MM.1S (cell line): ENCODE measurements around the gene SNRNP70.
"Not testable (repeated sequence)": the region's sequence is repeated elsewhere in the genome, so short reads cannot be mapped to it uniquely, and the experiment has no call there.

Experiments used
- DNase-seq: peaks from one replicate; pipeline ENCODE4 v3.0.0-alpha.2; 2015
- H2AFZ ChIP-seq: fragments of 300-600 bp; sonication (generic); 2 replicates; pipeline ENCODE4 v1.6.0; 2016; ENCODE audit warnings: antibody characterized with exemption, low read length
- H3F3A ChIP-seq: fragments of 300-600 bp; sonication (generic); 2 replicates; pipeline ENCODE4 v1.6.1; 2016; ENCODE audit warnings: mild to moderate bottlenecking, antibody characterized with exemption, low read length, moderate library complexity, mixed read lengths; ENCODE audit not compliant: insufficient read depth
- H3K27ac ChIP-seq: fragments of 300-600 bp; sonication (generic); 2 replicates; pipeline ENCODE4 v1.5.1; 2016; ENCODE audit warnings: mild to moderate bottlenecking, low read length
- H3K27me3 ChIP-seq: fragments of 300-600 bp; sonication (generic); replicated peaks from 2 replicates; pipeline ENCODE4 v1.6.0; 2016; ENCODE audit warnings: low read length; ENCODE audit not compliant: insufficient read depth
- H3K36me3 ChIP-seq: fragments of 300-600 bp; sonication (generic); replicated peaks from 2 replicates; pipeline ENCODE4 v1.6.1; 2016; ENCODE audit warnings: mild to moderate bottlenecking, low read length, mixed read lengths; ENCODE audit not compliant: insufficient read depth
- H3K4me1 ChIP-seq: fragments of 300-600 bp; sonication (generic); 2 replicates; pipeline ENCODE4 v1.6.1; 2016; ENCODE audit warnings: low read length, mixed read lengths
- H3K4me2 ChIP-seq: fragments of 300-600 bp; sonication (generic); 2 replicates; pipeline ENCODE4 v1.6.0; 2016; ENCODE audit warnings: low read depth, low read length
- H3K4me3 ChIP-seq: fragments of 300-600 bp; sonication (generic); 2 replicates; pipeline ENCODE4 v1.5.1; 2016; ENCODE audit warnings: low read length, mixed read lengths
- H3K79me2 ChIP-seq: fragments of 300-600 bp; sonication (generic); 2 replicates; pipeline ENCODE4 v1.6.1; 2016; ENCODE audit warnings: mixed run types, low read length, mixed read lengths
- H3K9ac ChIP-seq: fragments of 300-600 bp; sonication (generic); 2 replicates; pipeline ENCODE4 v1.6.1; 2016; ENCODE audit warnings: low read length, mixed read lengths
- H3K9me2 ChIP-seq: fragments of 300-600 bp; sonication (generic); replicated peaks from 2 replicates; pipeline ENCODE4 v1.6.1; 2016; ENCODE audit warnings: mild to moderate bottlenecking, low read length, mixed read lengths; ENCODE audit not compliant: insufficient read depth
- H3K9me3 ChIP-seq: fragments of 300-600 bp; sonication (generic); replicated peaks from 2 replicates; pipeline ENCODE4 v1.6.1; 2016; ENCODE audit warnings: mild to moderate bottlenecking, low read length, mixed read lengths; ENCODE audit not compliant: insufficient read depth
- H4K20me1 ChIP-seq: fragments of 300-600 bp; sonication (generic); 2 replicates; pipeline ENCODE4 v1.6.1; 2016; ENCODE audit warnings: mild to moderate bottlenecking, low read length, moderate library complexity, mixed read lengths; ENCODE audit not compliant: insufficient read depth
- CTCF ChIP-seq: fragments of 300-600 bp; sonication (generic); IDR thresholded peaks from 2 replicates; pipeline ENCODE4 v1.5.1; 2016; ENCODE audit warnings: antibody characterized with exemption, low read length, mixed read lengths
- EZH2 ChIP-seq: fragments of 300-600 bp; sonication (generic); optimal IDR thresholded peaks from 2 replicates; pipeline ENCODE3; 2017; ENCODE audit warnings: low read depth, mild to moderate bottlenecking, antibody characterized with exemption, low read length, mixed read lengths
- EZH2phosphoT487 ChIP-seq: fragments of 300-600 bp; sonication (generic); IDR thresholded peaks from 2 replicates; pipeline ENCODE4 v1.6.1; 2018; ENCODE audit warnings: antibody characterized with exemption, low read length

The SNRNP70 gene

GRCh38 chr19:49071860-49072547 is 13.2 kb upstream of the SNRNP70 start:
- no peaks in the 10 kb centered on the region for H3K36me3 ChIP-seq
- no peak for DNase-seq
- no peaks in the 10 kb centered on the region for H3K9me3 ChIP-seq
- no peaks in the 10 kb centered on the region for H3K9me2 ChIP-seq
- no peaks in the 10 kb centered on the region for H3F3A ChIP-seq
- H3K4me3 ChIP-seq = no peak overlapping the region
- H3K9ac ChIP-seq = no peak overlapping the region
- no peaks in the 10 kb centered on the region for H3K79me2 ChIP-seq
- no peak overlapping the region for H3K4me2 ChIP-seq
- no peak overlapping the region for H2AFZ ChIP-seq
- peaks cover 51% of the 10 kb centered on the region for H3K27me3 ChIP-seq
- H3K27ac ChIP-seq = no peak overlapping the region
- H3K4me1 ChIP-seq = no peaks in the 10 kb centered on the region
- TF ChIP-seq CTCF (no peak), EZH2phosphoT487 (no peak), EZH2 (no peak)
- H4K20me1 ChIP-seq = no peaks in the 10 kb centered on the region

- Histone ChIP-seq H4K20me1 (no peaks in the 10 kb centered on the region), H3K4me2 (no peak overlapping the region), H3F3A (no peaks in the 10 kb centered on the region), H3K36me3 (no peaks in the 10 kb centered on the region), H3K4me3 (no peak overlapping the region), H2AFZ (no peak overlapping the region), H3K27me3 (peaks cover 36% of the 10 kb centered on the region), H3K79me2 (no peaks in the 10 kb centered on the region), H3K9ac (no peak overlapping the region), H3K4me1 (no peaks in the 10 kb centered on the region), H3K9me2 (no peaks in the 10 kb centered on the region), H3K9me3 (no peaks in the 10 kb centered on the region), H3K27ac (no peak overlapping the region)
- no peak for DNase-seq
- TF ChIP-seq CTCF (peak; percentile 24; the same call in 1 of the 2 replicates), EZH2 (no peak)
Measured at GRCh38 chr19:49073514-49074378, 11.5 kb upstream of the SNRNP70 start.

- not testable (repeated sequence) for H3K36me3 ChIP-seq
Measured at GRCh38 chr19:49074869-49075268, 10.4 kb upstream of the SNRNP70 start.

More at GRCh38 chr19:49074869-49075268, 10.4 kb upstream of the SNRNP70 start:
- H3K4me2 ChIP-seq, H3K9me2 ChIP-seq, H3F3A ChIP-seq, H3K9me3 ChIP-seq, H3K27ac ChIP-seq, H4K20me1 ChIP-seq, H3K4me3 ChIP-seq, H2AFZ ChIP-seq, H3K4me1 ChIP-seq, H3K79me2 ChIP-seq, H3K9ac ChIP-seq: not testable (repeated sequence)
- peak; percentile 37 for TF ChIP-seq CTCF
- peak; percentile 25 for DNase-seq
- peaks cover 24% of the 10 kb centered on the region for H3K27me3 ChIP-seq
